GM12878 (cell line): Measurements from ENCODE around the gene DGKA. TPM values are rescaled to one million over a fixed set of nuclear protein-coding genes. Genes with fewer than 3 reads are reported as not detected.

Source experiments
- ATAC-seq: fragments of 200-7000 bp; cut with Tn5 transposase; 3 replicates; pipeline ENCODE4 v1.9.1; 2020; ENCODE audit warnings: mild to moderate bottlenecking, moderate library complexity
- BruUV-seq: library from RNA; stranded (reverse); fragments of 400-500 nt; replicated peaks from 2 replicates; lab custom pipeline; 2021; lab: Mats Ljungman, UMichigan
- CTCF ChIA-PET: fragments of 300-600 bp; sonication (Branson Sonifier 250); formaldehyde crosslinking; extraction: SDS; loops from one replicate; lab custom pipeline; 2021; ENCODE audit warnings: inconsistent platforms; lab: Yijun Ruan, JAX
- POLR2A ChIA-PET: fragments of 350-600 bp; formaldehyde crosslinking; extraction: SDS; loops from one replicate; lab custom pipeline; 2021; ENCODE audit warnings: inconsistent platforms; lab: Charles Lee
- RAD21 ChIA-PET: fragments of 300-600 bp; sonication (Branson Sonifier 250); formaldehyde crosslinking; loops from one replicate; lab custom pipeline; 2023; ENCODE audit warnings: antibody characterized with exemption; ENCODE audit not compliant: unreplicated experiment; lab: Charles Lee
- SMC1A ChIA-PET: fragments of 300-600 bp; sonication (Branson Sonifier 250); formaldehyde crosslinking; loops from one replicate; lab custom pipeline; 2023; ENCODE audit not compliant: unreplicated experiment, uncharacterized antibody; lab: Charles Lee
- DNase-seq: peaks from one replicate; pipeline ENCODE4 v3.0.0-alpha.2; 2011; ENCODE audit warnings: low read depth, low spot score
- FAIRE-seq: peaks from 3 replicates; lab custom pipeline; 2011; peaks lifted over from hg19 to GRCh38; lab: Jason Lieb, UNC
- H2AFZ ChIP-seq: 2 replicates; pipeline ENCODE4 v1.6.0; 2011; ENCODE audit warnings: low read depth, low read length, control low read depth; ENCODE audit not compliant: control insufficient read depth
- H3K27ac ChIP-seq: 2 replicates; pipeline ENCODE4 v1.5.1; 2011; ENCODE audit warnings: control low read depth; ENCODE audit not compliant: control insufficient read depth, insufficient read depth
- H3K27me3 ChIP-seq, 2 experiments: replicated peaks in 1 of 2; 2 replicates each; pipeline versions ENCODE4 v1.6.0 to v1.6.1; 2011; ENCODE audit warnings: low read length in 1 of 2; ENCODE audit not compliant: control insufficient read depth in 2 of 2, insufficient read depth in 2 of 2
- H3K36me3 ChIP-seq, 2 experiments: 2 replicates each; pipeline ENCODE4 v1.5.1; 2011; ENCODE audit warnings: low read length in 1 of 2; ENCODE audit not compliant: control insufficient read depth in 2 of 2, insufficient read depth in 2 of 2
- H3K4me1 ChIP-seq: 2 replicates; pipeline ENCODE4 v1.6.1; 2011; ENCODE audit warnings: mild to moderate bottlenecking, low read length, moderate library complexity, mixed read lengths; ENCODE audit not compliant: control insufficient read depth, insufficient read depth
- H3K4me2 ChIP-seq: 2 replicates; pipeline ENCODE4 v1.6.0; 2011; ENCODE audit warnings: control low read depth; ENCODE audit not compliant: control insufficient read depth, insufficient read depth
- H3K4me3 ChIP-seq: fragments of 200-600 bp; sonication (generic); 2 replicates; pipeline ENCODE4 v1.5.1; 2016
- H3K79me2 ChIP-seq: 2 replicates; pipeline ENCODE4 v1.6.0; 2011; ENCODE audit warnings: low read length; ENCODE audit not compliant: control insufficient read depth, insufficient read depth
- H3K9ac ChIP-seq: 2 replicates; pipeline ENCODE4 v1.8.0; 2011; ENCODE audit warnings: low read length, control low read depth, mixed read lengths; ENCODE audit not compliant: control insufficient read depth, insufficient read depth
- H3K9me3 ChIP-seq: replicated peaks from 3 replicates; pipeline ENCODE4 v1.5.1; 2011; ENCODE audit warnings: mild to moderate bottlenecking, low read length; ENCODE audit not compliant: control insufficient read depth, insufficient read depth
- H4K20me1 ChIP-seq: 2 replicates; pipeline ENCODE4 v1.6.0; 2011; ENCODE audit not compliant: control insufficient read depth, insufficient read depth
- BHLHE40 ChIP-seq, 2 experiments: fragments of 450-650 bp in 1 of 2; IDR thresholded peaks; 2 replicates each; pipeline ENCODE4 v1.6.1; 2011 to 2017; ENCODE audit warnings: low read depth in 2 of 2, borderline replicate concordance in 1 of 2, improper control_type of control experiment in 1 of 2, low read length in 1 of 2, mild to moderate bottlenecking in 1 of 2
- BMI1 ChIP-seq: fragments of 450-650 bp; IDR thresholded peaks from 2 replicates; pipeline ENCODE4 v1.6.1; 2016; ENCODE audit warnings: mild to moderate bottlenecking, moderate library complexity, borderline replicate concordance
- CBX3 ChIP-seq: fragments of 200-600 bp; sonication (generic); IDR thresholded peaks from 2 replicates; pipeline ENCODE4 v1.6.1; 2016; ENCODE audit warnings: low read depth, borderline replicate concordance
- CHD4 ChIP-seq: fragments of 200-600 bp; sonication (generic); IDR thresholded peaks from 2 replicates; pipeline ENCODE4 v1.6.1; 2016; ENCODE audit warnings: mild to moderate bottlenecking
- CREB1 ChIP-seq: IDR thresholded peaks from 2 replicates; pipeline ENCODE4 v1.6.1; 2012; ENCODE audit warnings: low read depth, mild to moderate bottlenecking, inconsistent platforms
- E2F4 ChIP-seq: IDR thresholded peaks from 2 replicates; pipeline ENCODE4 v1.6.1; 2012; ENCODE audit warnings: low read depth, low read length, improper control_type of control experiment
- EP300 ChIP-seq, 2 experiments: fragments of 150-350 bp in 1 of 2; IDR thresholded peaks; 2 replicates each; pipeline ENCODE4 v1.6.1; 2011 to 2012; ENCODE audit warnings: low read depth in 2 of 2, low read length in 2 of 2, borderline replicate concordance in 1 of 2, improper control_type of control experiment in 1 of 2, inconsistent platforms in 1 of 2; ENCODE audit not compliant: control insufficient read depth in 1 of 2
- IKZF2 ChIP-seq, 2 experiments: fragments of 450-650 bp; IDR thresholded peaks; 2 replicates each; pipeline ENCODE4 v1.6.1; 2017; ENCODE audit warnings: mild to moderate bottlenecking in 2 of 2, moderate library complexity in 2 of 2
- KLF5 ChIP-seq: fragments of 450-650 bp; IDR thresholded peaks from 2 replicates; pipeline ENCODE4 v1.6.1; 2014; ENCODE audit warnings: mild to moderate bottlenecking; ENCODE audit not compliant: partially characterized antibody
- LARP7 ChIP-seq: fragments of 450-650 bp; IDR thresholded peaks from 2 replicates; pipeline ENCODE4 v1.6.1; 2017; ENCODE audit warnings: mild to moderate bottlenecking
- MEF2B ChIP-seq: fragments of 450-650 bp; IDR thresholded peaks from 2 replicates; pipeline ENCODE4 v1.6.1; 2018; ENCODE audit warnings: mild to moderate bottlenecking, moderate library complexity; ENCODE audit not compliant: partially characterized antibody, poor library complexity, severe bottlenecking
- MLLT1 ChIP-seq: fragments of 450-650 bp; IDR thresholded peaks from 2 replicates; pipeline ENCODE4 v1.6.1; 2016; ENCODE audit warnings: mild to moderate bottlenecking
- MTA3 ChIP-seq: IDR thresholded peaks from 2 replicates; pipeline ENCODE4 v1.6.1; 2012; ENCODE audit warnings: low read length, inconsistent platforms, borderline replicate concordance
- PML ChIP-seq: IDR thresholded peaks from 2 replicates; pipeline ENCODE4 v1.6.1; 2012; ENCODE audit warnings: low read length, inconsistent platforms
- RB1 ChIP-seq: fragments of 450-650 bp; formaldehyde crosslinking; IDR thresholded peaks from 2 replicates; pipeline ENCODE4 v1.6.1; 2017; ENCODE audit warnings: mild to moderate bottlenecking, borderline replicate concordance
- SMAD5 ChIP-seq: IDR thresholded peaks from 2 replicates; pipeline ENCODE4 v1.6.1; 2016; ENCODE audit warnings: antibody characterized with exemption, low read depth
- SREBF2 ChIP-seq: IDR thresholded peaks from 2 replicates; pipeline ENCODE4 v1.6.1; 2012; ENCODE audit warnings: mild to moderate bottlenecking, low read length
- STAT3 ChIP-seq: IDR thresholded peaks from 2 replicates; pipeline ENCODE4 v1.6.1; 2011; ENCODE audit warnings: low read depth, low read length, improper control_type of control experiment
- TCF7 ChIP-seq: IDR thresholded peaks from 2 replicates; pipeline ENCODE4 v1.6.1; 2014; ENCODE audit warnings: antibody characterized with exemption, borderline replicate concordance
- YY1 ChIP-seq: IDR thresholded peaks from 2 replicates; pipeline ENCODE4 v1.6.1; 2011; ENCODE audit warnings: low read depth, mild to moderate bottlenecking, low read length
- WGBS: methylation state at CpG from one replicate; pipeline ENCODE4 v1.1.6; 2016; ENCODE audit warnings: low lambda C conversion rate; ENCODE audit not compliant: insufficient replicate concordance, insufficient coverage; ENCODE audit errors: missing lambda C conversion rate; 5-methylcytosine and 5-hydroxymethylcytosine counted together
- in situ Hi-C: fragments of 300-500 bp; cut with MboI; formaldehyde crosslinking; loops from 9 replicates; pipeline ENCODE4 v1.14.3; 2018; ENCODE audit warnings: mixed read lengths
- intact Hi-C: fragments of 100-400 bp; cut with micrococcal nuclease; formaldehyde crosslinking; loops from one replicate; pipeline ENCODE4 v1.14.2; 2022; ENCODE audit not compliant: unreplicated experiment
- polyA plus RNA-seq, 11 experiments: library from polyadenylated mRNA; depleted of rRNA in 4 of 11; unstranded in 6 of 11; stranded (reverse) in 5 of 11; fragments of >200 nt; fragmentation: Nextera tagmentation in 4 of 11; fragmentation: Illumina TruSeq in 1 of 11; extraction: Ambion mirVana in 4 of 11; extraction: Trizol in 1 of 11; gene quantifications; 1 replicate in 1 of 11; 2 replicates in 10 of 11; pipeline versions ENCODE4 v1.2.1 to v1.2.3, GENCODE V29; 2011 to 2016; ENCODE audit warnings: inconsistent platforms in 2 of 11, missing spikeins in 2 of 11, low read depth in 1 of 11
- total RNA-seq, 4 experiments: library from RNA; depleted of rRNA in 3 of 4; stranded (reverse); fragments of >200 nt in 3 of 4; fragmentation: Illumina TruSeq in 1 of 4; extraction: Trizol in 1 of 4; gene quantifications; 2 replicates each; pipeline versions ENCODE4 v1.2.1 to v1.2.3, GENCODE V29; 2013 to 2021

Gene DGKA
- total and polyA plus RNA-seq, 10 of the 15 experiments (the other 5 are each of a cell fraction or from before 2014, with no cell fraction given), result 14.0 to 65.5 (median 37.1) TPM

DNA sequence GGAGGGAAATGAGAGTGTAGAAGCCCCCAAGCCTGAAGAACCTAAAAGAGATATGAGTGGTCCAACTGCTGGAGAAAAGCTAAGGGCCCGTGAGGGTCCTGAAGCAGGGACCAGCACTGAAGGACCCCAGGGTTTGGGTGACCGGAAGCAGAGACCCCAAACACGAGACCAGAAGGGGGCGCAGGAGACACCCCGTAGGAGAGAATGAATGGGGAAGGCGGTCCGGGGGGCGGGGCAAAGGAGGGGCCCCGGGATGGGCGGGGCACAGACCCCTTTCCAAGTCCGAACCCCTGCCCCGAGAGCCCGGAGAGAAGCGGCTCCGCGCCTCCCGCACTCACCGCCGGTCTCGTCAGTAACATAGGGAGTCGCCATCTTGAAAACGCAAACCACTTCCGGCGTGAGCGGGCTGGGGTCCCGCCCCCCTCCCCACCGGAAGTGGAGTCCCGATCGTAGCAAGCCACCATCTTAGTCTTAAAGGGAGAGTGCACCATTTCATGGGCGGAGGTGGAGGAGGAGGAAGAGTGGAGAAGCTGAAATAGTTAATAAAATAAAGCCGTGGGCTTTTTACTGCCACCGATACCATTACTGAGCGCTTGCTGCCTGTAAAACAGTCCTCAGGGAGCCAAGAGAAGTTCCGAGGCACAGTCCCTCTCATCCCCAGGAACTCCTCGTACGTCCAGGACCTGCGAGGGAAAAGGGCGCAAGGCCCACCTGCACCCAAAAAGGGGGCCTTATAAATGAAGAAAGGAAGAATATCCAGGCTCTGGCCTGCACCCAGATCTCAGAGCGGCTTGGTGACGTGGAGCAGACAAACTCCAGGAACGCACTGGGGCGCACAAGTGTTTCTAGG lies 4.0 kb upstream of the DGKA start:
- RAD21 ChIA-PET, result interaction anchor here (0.5 to 5.3 kb wide), 17 partner anchors 13 to 197 kb away, joined by 3 to 30 read pairs (median 5); partner anchors contain the start of genes DNAJC14, ORMDL2, PA2G4 and RAB5B
- TF ChIP-seq MEF2B (peak; percentile 73), E2F4 (no peak), CREB1 (peak; percentile 48), SMAD5 (no peak), LARP7 (no peak), BMI1 (no peak), YY1 (peak; percentile 98), IKZF2 (IDR thresholded peaks at IDR 0.05) (peak; percentile 9 to 31; a peak in 1 of 4 replicates), CHD4 (no peak), TCF7 (no peak), PML (peak; percentile 68), MTA3 (no peak), RB1 (peak; percentile 76; the same call in 1 of the 2 replicates), KLF5 (no peak), EP300 (IDR thresholded peaks at IDR 0.05; ENCODE audit: borderline replicate concordance in 1 of 2, control insufficient read depth in 1 of 2, low read depth in 2 of 2, low read length in 2 of 2) (peak; percentile 25 to 45; a peak in 1 of 4 replicates), CBX3 (no peak), BHLHE40 (IDR thresholded peaks at IDR 0.05; ENCODE audit: borderline replicate concordance in 1 of 2, low read depth in 2 of 2, low read length in 1 of 2) (peak; percentile 45 to 71; a peak in 3 of 4 replicates), STAT3 (no peak), SREBF2 (no peak), MLLT1 (peak; percentile 59; the same call in 1 of the 2 replicates)

More for the DNA sequence above, 4.0 kb upstream of the DGKA start:
- BruUV-seq, result TSS peak; percentile 59
- peak overlapping the region; percentile 93 for H3K4me3 ChIP-seq
- H4K20me1 ChIP-seq, result no peaks in the 10 kb centered on the region
- FAIRE-seq, result peak; percentile 52
- H3K36me3 ChIP-seq, result peaks cover 0 to 16% of the 10 kb centered on the region in 2 experiments; a peak in 3 of 4 replicates
- no peaks in the 10 kb centered on the region for H3K9me3 ChIP-seq
- ATAC-seq, result peak; percentile 65
- H3K79me2 ChIP-seq, result peaks cover 65% of the 10 kb centered on the region
- WGBS, result under 1% methylated on average over 40 of the region's 42 CpGs
- H3K27me3 ChIP-seq, result no peaks in the 10 kb centered on the region
- peaks cover 3% of the 10 kb centered on the region; the same call in 1 of the 2 replicates for H3K4me1 ChIP-seq
- intact Hi-C loops, result loop anchor here (1.0 to 5.0 kb wide), 3 partner anchors 110 to 190 kb away; partner anchors contain the start of genes RPL41, RPS26, SARNP and ZC3H10
- peak overlapping the region; percentile 99 for H3K9ac ChIP-seq
- DNase-seq, result peak; percentile 81
- POLR2A ChIA-PET, result interaction anchor here (0.6 to 7.3 kb wide), 20 partner anchors 13 to 1430 kb away, joined by 3 to 66 read pairs (median 4); partner anchors contain the start of genes CD63, DNAJC14, NACA and ORMDL2
- CTCF ChIA-PET, result interaction anchor here (0.5 to 6.8 kb wide), 38 partner anchors 8 to 372 kb away, joined by 3 to 57 read pairs (median 4); partner anchors contain the start of genes CD63, DNAJC14, GDF11 and ORMDL2
- in situ Hi-C loops, result loop anchor here (5.0 kb wide), 1 partner anchor 100 kb away; the partner anchor contains the start of gene DNAJC14
- SMC1A ChIA-PET, result interaction anchor here (0.6 to 4.8 kb wide), 24 partner anchors 10 to 427 kb away, joined by 3 to 34 read pairs (median 5); partner anchors contain the start of genes DNAJC14, ORMDL2, RAB5B and SARNP
- peak overlapping the region; percentile 61 for H2AFZ ChIP-seq
- peak overlapping the region; percentile 96 for H3K27ac ChIP-seq
- H3K4me2 ChIP-seq, result peak overlapping the region; percentile 98
